Common myeloid progenitor, CD34-positive (primary cell): Measurements from ENCODE around the gene MYBPH.

Source experiments
- CTCF ChIA-PET: fragments of 350-600 bp; sonication (Branson Sonifier 250); formaldehyde crosslinking; loops from one replicate; lab custom pipeline; 2021; ENCODE audit warnings: antibody characterized with exemption; lab: Charles Lee
- POLR2A ChIA-PET: fragments of 350-600 bp; sonication (Branson Sonifier 250); formaldehyde crosslinking; loops from one replicate; lab custom pipeline; 2021; ENCODE audit warnings: antibody characterized with exemption; lab: Charles Lee
- DNase-seq, 3 donors: peaks; one replicate each; pipeline versions ENCODE4 v3.0.0 to v3.0.0-alpha.2; 2013
- H3K27ac ChIP-seq, 2 experiments: 1 replicate in 1 of 2; 2 replicates in 1 of 2; pipeline ENCODE4 v1.7.0; 2013; ENCODE audit warnings: inconsistent platforms in 2 of 2, low read length in 2 of 2, mild to moderate bottlenecking in 2 of 2, low read depth in 1 of 2, moderate library complexity in 1 of 2; ENCODE audit not compliant: severe bottlenecking in 2 of 2, insufficient read depth in 1 of 2, poor library complexity in 1 of 2
- H3K27me3 ChIP-seq, 5 experiments: replicated peaks in 2 of 5; 1 replicate in 3 of 5; 2 replicates in 2 of 5; pipeline versions ENCODE4 v1.6.1 to v1.7.0; 2013; ENCODE audit warnings: low read length in 4 of 5, mild to moderate bottlenecking in 2 of 5, moderate library complexity in 2 of 5, inconsistent platforms in 1 of 5; ENCODE audit not compliant: insufficient read depth in 5 of 5, control insufficient read depth in 4 of 5
- H3K36me3 ChIP-seq, 4 experiments: 1 replicate in 2 of 4; 2 replicates in 2 of 4; pipeline versions ENCODE4 v1.6.1 to v1.7.0; 2013; ENCODE audit warnings: low read length in 3 of 4, control low read depth in 1 of 4, mild to moderate bottlenecking in 1 of 4; ENCODE audit not compliant: control insufficient read depth in 4 of 4, insufficient read depth in 4 of 4
- H3K4me1 ChIP-seq, 4 experiments: 1 replicate in 3 of 4; 2 replicates in 1 of 4; pipeline versions ENCODE4 v1.6.1 to v1.7.1; 2013; ENCODE audit warnings: low read length in 3 of 4, mild to moderate bottlenecking in 3 of 4, control low read depth in 1 of 4, inconsistent platforms in 1 of 4, moderate library complexity in 1 of 4; ENCODE audit not compliant: control insufficient read depth in 4 of 4, insufficient read depth in 4 of 4; ENCODE audit errors: control extremely low read depth in 1 of 4
- H3K4me3 ChIP-seq, 7 experiments: 1 replicate in 4 of 7; 2 replicates in 3 of 7; pipeline versions ENCODE4 v1.5.1 to v1.7.0; 2013; ENCODE audit warnings: mild to moderate bottlenecking in 7 of 7, low read length in 6 of 7, moderate library complexity in 6 of 7, inconsistent platforms in 2 of 7, low read depth in 2 of 7, control low read depth in 1 of 7; ENCODE audit not compliant: insufficient read depth in 4 of 7, control insufficient read depth in 1 of 7; ENCODE audit errors: extremely low read depth in 1 of 7
- H3K9me3 ChIP-seq, 5 experiments: 1 replicate in 4 of 5; 2 replicates in 1 of 5; pipeline versions ENCODE4 v1.6.1 to v1.7.1; 2013; ENCODE audit warnings: low read length in 4 of 5, mild to moderate bottlenecking in 2 of 5, inconsistent platforms in 1 of 5, low read depth in 1 of 5, moderate library complexity in 1 of 5; ENCODE audit not compliant: control insufficient read depth in 4 of 5, insufficient read depth in 2 of 5; ENCODE audit errors: control extremely low read depth in 1 of 5
- WGBS: methylation state at CpG from one replicate; pipeline ENCODE4 v1.1.5; 2013; ENCODE audit not compliant: insufficient coverage; 5-methylcytosine and 5-hydroxymethylcytosine counted together

Gene MYBPH

DNA sequence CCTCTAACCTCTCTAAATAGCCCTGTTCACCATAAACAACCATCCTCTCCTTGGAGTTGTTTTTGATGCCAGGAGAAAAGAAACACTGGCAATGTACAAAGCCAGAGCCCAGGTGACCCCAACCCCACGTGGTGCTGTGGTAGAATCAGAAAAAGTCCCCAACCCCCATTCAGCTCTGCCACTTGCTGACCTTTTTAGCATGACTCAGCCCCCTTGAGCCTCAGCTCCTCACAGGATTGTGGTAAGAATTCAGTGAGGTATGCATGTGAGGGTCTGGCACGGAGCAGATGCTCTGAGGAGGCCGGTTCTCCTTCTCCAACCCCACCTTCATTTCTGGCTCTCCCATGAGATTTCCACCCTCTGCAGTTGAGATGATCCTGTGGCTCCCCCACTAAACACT, 22.0 kb upstream of the MYBPH start:
- H3K4me3 ChIP-seq: no peak overlapping the region
- peaks cover 0 to 4% (median 0%) of the 10 kb centered on the region in 5 experiments for H3K27me3 ChIP-seq
- H3K36me3 ChIP-seq: no peaks in the 10 kb centered on the region
- 53% methylated on average over 3 of the region's 3 CpGs for WGBS
- CTCF ChIA-PET: interaction anchor here (1.0 kb wide), 1 partner anchor 9 kb away, joined by 5 read pairs; no protein-coding TSS in a partner anchor
- H3K4me1 ChIP-seq: peaks cover 0 to 8% (median 0%) of the 10 kb centered on the region in 4 experiments
- POLR2A ChIA-PET: interaction anchor here (0.9 kb wide), 1 partner anchor 60 kb away, joined by 3 read pairs; no protein-coding TSS in a partner anchor
- no peaks in the 10 kb centered on the region for H3K9me3 ChIP-seq
- peak in 2 of 3 donors; percentile 68 to 71 for DNase-seq
- H3K27ac ChIP-seq: no peak overlapping the region

DNA sequence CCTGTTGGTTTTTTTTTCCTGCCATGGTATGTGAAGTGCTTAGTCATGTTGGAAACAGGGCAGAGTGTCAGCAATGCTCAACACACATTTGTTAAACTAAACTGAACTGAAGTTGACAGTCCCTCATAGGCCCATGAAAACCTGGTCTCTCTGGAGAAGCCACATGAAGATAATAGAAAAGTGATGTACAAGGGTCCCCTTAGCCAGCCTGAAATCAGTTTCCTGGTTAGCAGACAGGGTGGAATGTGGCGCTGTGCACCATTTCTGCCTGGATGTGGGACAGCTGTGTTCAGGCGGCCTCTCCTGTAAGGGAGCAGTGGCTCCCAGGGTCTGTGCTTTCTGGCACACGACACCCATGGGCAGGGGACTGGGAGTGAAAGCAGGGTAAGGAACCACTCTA, 20.7 kb upstream of the MYBPH start:
- CTCF ChIA-PET: interaction anchor here (1.0 to 1.5 kb wide), 3 partner anchors 19 to 156 kb away, joined by 4 read pairs; no protein-coding TSS in a partner anchor
- WGBS: 100% methylated on average over 3 of the region's 3 CpGs
- DNase-seq: no peak

DNA sequence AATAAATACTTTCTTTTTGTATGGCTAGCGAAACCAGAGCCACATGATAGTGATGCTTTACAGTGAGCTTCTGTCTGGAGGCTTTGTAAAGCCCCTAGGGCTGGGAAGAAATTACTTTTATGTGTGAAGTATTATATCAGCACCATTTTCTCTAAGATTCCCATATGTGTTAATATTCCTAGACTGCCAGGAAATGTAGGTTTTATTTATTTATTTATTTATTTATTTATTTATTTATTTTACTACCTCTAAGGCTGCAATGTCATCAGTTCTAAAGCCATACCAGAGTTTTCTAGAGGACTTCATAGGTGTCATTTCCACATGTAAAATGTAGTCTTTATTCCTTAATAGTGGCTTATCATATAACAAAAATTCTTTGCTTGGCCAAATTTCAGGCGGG, 15.3 kb upstream of the MYBPH start:
- Histone ChIP-seq H3K36me3 (no peaks in the 10 kb centered on the region), H3K9me3 (no peaks in the 10 kb centered on the region), H3K27me3 (peaks cover 0 to 2% (median 0%) of the 10 kb centered on the region in 5 experiments), H3K4me3 (no peak overlapping the region), H3K4me1 (peaks cover 0 to 14% (median 8%) of the 10 kb centered on the region in 4 experiments), H3K27ac (no peak overlapping the region)
- 100% methylated on average over 1 of the region's 2 CpGs for WGBS
- ChIA-PET POLR2A (no interaction called here), CTCF (no interaction called here)
- no peak for DNase-seq

More for the DNA sequence above, 20.7 kb upstream of the MYBPH start:
- Histone ChIP-seq H3K27me3 (peaks cover 0 to 2% (median 0%) of the 10 kb centered on the region in 5 experiments), H3K9me3 (no peaks in the 10 kb centered on the region), H3K36me3 (no peaks in the 10 kb centered on the region), H3K27ac (no peak overlapping the region), H3K4me3 (no peak overlapping the region), H3K4me1 (peaks cover 0 to 6% (median 0%) of the 10 kb centered on the region in 4 experiments)
- POLR2A ChIA-PET: no interaction called here

DNA sequence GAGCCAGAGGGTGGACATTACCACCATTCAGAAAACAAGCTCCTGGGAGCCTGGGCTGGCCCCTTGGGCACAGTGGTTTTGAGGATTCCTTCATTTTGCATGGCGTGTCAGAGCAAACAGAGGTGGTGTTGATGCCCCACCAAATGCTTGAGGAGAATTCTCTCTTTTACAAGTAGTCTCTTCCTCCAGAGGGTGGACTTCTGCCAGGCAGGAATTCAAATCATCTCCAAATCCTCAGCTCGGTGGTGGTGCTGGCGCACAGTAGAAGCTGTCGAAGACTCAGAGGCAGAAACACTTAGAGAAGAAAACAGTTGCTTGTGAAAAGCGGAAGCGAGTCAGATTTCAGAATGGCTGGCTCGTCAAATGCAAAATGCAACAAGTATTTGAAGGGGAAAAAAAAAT, 14.3 kb upstream of the MYBPH start:
- Histone ChIP-seq H3K9me3 (no peaks in the 10 kb centered on the region), H3K27ac (no peak overlapping the region), H3K36me3 (no peaks in the 10 kb centered on the region), H3K27me3 (peaks cover 0 to 2% (median 0%) of the 10 kb centered on the region in 5 experiments), H3K4me1 (peaks cover 0 to 14% (median 9%) of the 10 kb centered on the region in 4 experiments), H3K4me3 (no peak overlapping the region)
- ChIA-PET CTCF (no interaction called here), POLR2A (no interaction called here)
- DNase-seq: no peak
- 78% methylated on average over 7 of the region's 7 CpGs for WGBS

DNA sequence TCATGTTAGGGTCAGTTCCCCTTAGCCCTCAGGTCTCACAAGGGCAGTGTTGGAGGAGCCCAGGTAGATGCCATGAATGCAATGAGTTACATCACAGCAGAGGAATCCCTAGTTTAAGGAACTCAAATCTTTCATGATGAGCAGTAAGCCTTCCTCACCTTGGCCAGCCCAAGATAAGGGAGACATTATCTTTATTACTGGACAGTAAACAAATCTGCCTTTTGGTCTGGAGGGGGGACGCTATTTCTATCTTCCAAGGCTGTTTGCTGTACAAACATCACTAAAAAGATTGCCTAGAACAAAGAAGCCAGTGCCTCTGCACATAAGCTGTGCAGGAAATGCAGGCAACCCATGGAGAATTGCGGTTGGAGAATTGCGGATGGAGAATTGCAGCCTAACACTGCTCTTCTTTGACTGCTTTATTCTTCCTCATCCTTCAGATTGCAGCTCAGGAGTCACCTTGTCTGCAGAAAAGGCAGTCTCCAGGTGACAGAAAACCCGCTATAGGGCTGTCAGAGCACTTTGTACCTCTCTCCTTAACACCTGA, 13.1 kb upstream of the MYBPH start:
- peaks cover 0 to 2% (median 0%) of the 10 kb centered on the region in 5 experiments for H3K27me3 ChIP-seq
- CTCF ChIA-PET: interaction anchor here (4.1 kb wide), 1 partner anchor 17 kb away, joined by 25 read pairs; no protein-coding TSS in a partner anchor
- 100% methylated on average over 2 of the region's 4 CpGs for WGBS
- no peak for DNase-seq
- H3K4me3 ChIP-seq: no peak overlapping the region
- H3K9me3 ChIP-seq: no peaks in the 10 kb centered on the region
- H3K4me1 ChIP-seq: peaks cover 0 to 14% (median 9%) of the 10 kb centered on the region in 4 experiments
- H3K36me3 ChIP-seq: no peaks in the 10 kb centered on the region
- no peak overlapping the region for H3K27ac ChIP-seq
- POLR2A ChIA-PET: no interaction called here

DNA sequence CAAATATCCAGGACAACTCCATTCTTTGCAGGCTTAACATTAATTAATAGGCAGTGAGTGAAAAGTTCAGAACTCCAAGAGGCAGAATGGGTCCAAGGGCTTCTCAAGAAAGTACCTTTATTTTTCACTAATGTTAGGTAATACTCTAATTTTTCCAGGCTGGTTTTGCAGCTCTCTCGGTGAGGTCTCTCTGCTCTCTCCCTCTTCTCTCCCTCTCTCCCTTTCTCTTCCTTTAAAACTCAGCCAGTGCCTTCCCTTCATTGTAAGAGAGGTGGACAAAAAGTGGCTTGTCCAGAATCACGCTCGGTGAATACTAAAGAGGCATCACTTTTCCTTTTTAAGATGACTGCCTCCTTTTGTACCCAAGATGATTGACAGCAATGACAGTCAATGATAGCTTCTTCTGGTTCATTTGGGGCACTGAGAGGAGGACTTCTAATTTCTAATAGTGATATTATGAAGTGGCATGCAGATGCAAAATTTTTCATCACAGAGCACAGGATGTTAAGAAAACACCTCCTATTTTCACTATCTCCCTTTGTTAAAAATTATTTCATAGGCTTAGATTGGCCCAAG, 12.2 kb upstream of the MYBPH start:
- Histone ChIP-seq H3K27me3 (peaks cover 0 to 2% (median 0%) of the 10 kb centered on the region in 5 experiments), H3K4me1 (peaks cover 0 to 14% (median 9%) of the 10 kb centered on the region in 4 experiments), H3K4me3 (no peak overlapping the region), H3K27ac (no peak overlapping the region), H3K9me3 (no peaks in the 10 kb centered on the region), H3K36me3 (no peaks in the 10 kb centered on the region)
- ChIA-PET CTCF (interaction anchor here (1.4 to 4.1 kb wide), 2 partner anchors 16 to 29 kb away, joined by 5 to 25 read pairs; no protein-coding TSS in a partner anchor), POLR2A (interaction anchor here (0.8 kb wide), 1 partner anchor 9 kb away, joined by 3 read pairs; no protein-coding TSS in a partner anchor)
- no peak for DNase-seq
- 100% methylated on average over 2 of the region's 3 CpGs for WGBS

DNA sequence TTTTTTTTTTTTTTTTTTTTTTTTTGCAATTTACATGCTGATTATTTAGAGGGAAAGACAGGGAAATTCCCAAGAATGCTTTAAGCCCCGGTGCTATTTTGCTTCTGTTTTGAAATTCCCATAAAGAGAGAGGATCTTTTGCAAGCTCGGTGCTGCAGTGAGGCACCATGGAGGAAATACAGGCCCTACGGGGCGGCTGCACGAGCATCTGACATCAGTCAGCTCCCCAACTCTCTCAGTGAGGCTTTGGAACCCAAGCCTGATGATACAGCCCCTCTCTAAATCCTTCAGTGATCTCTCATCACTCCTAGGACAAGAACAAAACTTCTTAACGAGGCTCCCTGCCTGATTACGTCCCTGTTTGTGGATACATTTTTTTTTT, 11.7 kb upstream of the MYBPH start:
- CTCF ChIA-PET: interaction anchor here (1.4 to 4.1 kb wide), 2 partner anchors 15 to 29 kb away, joined by 5 to 25 read pairs; no protein-coding TSS in a partner anchor
- no peaks in the 10 kb centered on the region for H3K9me3 ChIP-seq
- H3K36me3 ChIP-seq: no peaks in the 10 kb centered on the region
- whole genome bisulfite sequencing: 79% methylated on average over 7 of the region's 7 CpGs
- H3K27me3 ChIP-seq: peaks cover 0 to 2% (median 0%) of the 10 kb centered on the region in 5 experiments
- H3K27ac ChIP-seq: no peak overlapping the region
- no peak for DNase-seq
- H3K4me1 ChIP-seq: peaks cover 0 to 14% (median 9%) of the 10 kb centered on the region in 4 experiments
- H3K4me3 ChIP-seq: no peak overlapping the region
- POLR2A ChIA-PET: interaction anchor here (0.8 kb wide), 1 partner anchor 9 kb away, joined by 3 read pairs; no protein-coding TSS in a partner anchor
